ENCODE results near the gene PIGT.

- TF ChIP-seq CTCF (IDR thresholded peaks at IDR 0.05) (peak in 1 of 3 donors; percentile 26), POLR2A (IDR thresholded peaks at IDR 0.05) (no peak)
Measured at GRCh38 chr20:45450097-45450818, 34.3 kb downstream of the PIGT start.
